HPDE6-E6E7 (cell line): Measurements from ENCODE around the gene FBXW11.

Experiments
- DNase-seq: peaks from one replicate; pipeline ENCODE4 v3.0.0; 2011; ENCODE audit warnings: missing footprints; ENCODE audit errors: extremely low spot score

FBXW11 gene

GRCh38 chr5:171841984-171842776 is 164.3 kb downstream of the FBXW11 start:
- no peak for DNase-seq

GRCh38 chr5:171840711-171841522 is 165.5 kb downstream of the FBXW11 start:
- DNase-seq = no peak

DNA sequence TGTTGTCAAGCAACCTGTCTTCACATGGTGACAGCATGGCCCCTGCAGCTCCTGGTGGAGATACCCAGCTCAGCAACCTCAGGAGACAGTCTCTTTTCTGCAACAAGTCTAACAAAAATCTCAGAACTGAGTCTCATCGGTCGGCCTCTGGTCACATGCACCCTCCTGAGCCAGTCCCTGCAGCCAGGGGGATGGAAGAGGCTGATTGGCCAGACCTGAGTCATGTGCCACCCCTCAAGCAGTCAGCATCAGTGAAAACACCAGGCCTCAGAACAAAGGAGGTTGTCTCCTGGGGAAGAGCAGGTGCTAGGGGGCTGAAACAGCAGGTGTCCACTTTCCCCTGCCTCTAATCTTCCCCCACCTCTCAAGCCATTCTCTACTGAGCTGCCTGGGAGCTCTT is 166.4 kb downstream of the FBXW11 start:
- DNase-seq = no peak

DNA sequence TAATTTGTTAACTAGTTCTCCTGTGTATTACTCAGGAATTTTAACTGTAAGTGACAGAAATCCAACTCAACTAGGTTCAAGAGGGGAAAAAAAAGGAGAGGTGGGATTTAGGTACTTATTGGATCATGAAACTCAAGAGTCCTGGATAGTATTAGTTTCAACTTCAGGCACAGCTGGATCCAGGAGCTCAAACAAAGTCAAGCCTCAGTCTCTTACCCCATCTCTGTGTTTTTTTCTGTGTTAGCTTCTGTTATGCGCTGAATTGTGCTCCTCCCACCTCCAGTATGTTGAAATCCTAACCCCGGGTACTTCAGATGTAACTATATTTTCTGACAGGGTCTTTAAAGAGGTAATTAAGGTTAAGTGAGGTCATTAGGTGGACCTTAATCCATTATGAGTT is 167.3 kb downstream of the FBXW11 start:
- DNase-seq = no peak

- no peak for DNase-seq
Observed at GRCh38 chr5:171838066-171838465, 168.4 kb downstream of the FBXW11 start.

DNA sequence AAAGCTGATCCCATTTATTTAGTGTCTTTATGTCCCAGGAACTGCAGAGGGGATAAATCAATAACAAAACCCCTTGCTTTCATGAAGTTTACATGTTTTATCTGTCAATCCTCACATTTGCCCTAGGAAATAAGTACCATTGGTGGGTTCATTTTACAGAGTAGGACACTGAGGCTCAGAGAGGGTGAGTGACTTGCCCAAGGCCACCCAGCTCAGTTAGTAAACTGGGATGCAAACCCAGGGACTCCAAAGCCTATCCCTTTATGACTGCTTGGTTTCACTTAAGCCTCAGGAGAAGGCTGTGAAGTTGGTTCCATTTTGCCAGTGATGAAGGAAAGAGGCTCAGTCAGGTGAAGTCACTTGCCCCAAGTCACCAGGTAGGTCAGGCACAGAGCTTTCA is 168.9 kb downstream of the FBXW11 start:
- no peak for DNase-seq

DNA sequence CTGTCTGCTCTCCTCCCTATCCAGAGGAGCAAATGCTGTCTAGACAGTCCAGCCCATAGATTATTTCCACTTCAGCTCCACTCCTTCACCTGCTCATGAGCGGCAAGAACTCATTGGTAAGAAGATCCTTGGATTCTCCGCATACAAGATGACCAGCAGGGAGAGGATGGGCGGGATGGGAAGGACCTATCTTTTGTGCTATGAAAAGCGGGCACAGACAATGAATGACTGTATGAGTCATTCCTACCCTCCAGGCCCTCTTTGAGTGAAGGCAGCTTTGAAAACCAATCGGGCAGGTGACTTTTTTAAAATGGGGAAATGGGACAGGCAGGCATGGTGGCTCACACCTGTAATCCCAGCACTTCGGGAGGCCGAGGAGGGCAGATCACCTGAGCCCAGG is 171.4 kb downstream of the FBXW11 start:
- no peak for DNase-seq

- no peak for DNase-seq
Observed at GRCh38 chr5:171834461-171834860, 172.0 kb downstream of the FBXW11 start.

- no peak for DNase-seq
Observed at GRCh38 chr5:171832775-171833174, 173.7 kb downstream of the FBXW11 start.

DNA sequence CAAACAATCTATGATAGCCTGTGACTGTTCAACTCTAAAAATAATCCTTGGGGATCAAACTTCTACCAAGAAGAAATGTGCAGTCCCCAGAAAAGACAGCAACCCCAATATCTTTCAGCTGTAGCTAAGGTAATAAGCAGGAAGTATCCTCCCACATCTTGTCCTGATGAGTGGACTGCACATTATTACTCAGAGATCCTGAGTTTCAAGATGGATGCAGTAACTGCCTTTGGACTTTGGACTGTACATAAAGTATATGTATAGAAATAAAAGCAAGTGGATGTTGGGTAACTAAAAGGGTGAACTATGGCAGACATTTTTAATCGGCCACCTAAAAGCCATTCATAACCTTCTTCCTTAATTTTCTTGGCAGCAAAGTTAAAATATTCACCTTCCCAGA is 175.8 kb downstream of the FBXW11 start:
- DNase-seq = no peak

DNA sequence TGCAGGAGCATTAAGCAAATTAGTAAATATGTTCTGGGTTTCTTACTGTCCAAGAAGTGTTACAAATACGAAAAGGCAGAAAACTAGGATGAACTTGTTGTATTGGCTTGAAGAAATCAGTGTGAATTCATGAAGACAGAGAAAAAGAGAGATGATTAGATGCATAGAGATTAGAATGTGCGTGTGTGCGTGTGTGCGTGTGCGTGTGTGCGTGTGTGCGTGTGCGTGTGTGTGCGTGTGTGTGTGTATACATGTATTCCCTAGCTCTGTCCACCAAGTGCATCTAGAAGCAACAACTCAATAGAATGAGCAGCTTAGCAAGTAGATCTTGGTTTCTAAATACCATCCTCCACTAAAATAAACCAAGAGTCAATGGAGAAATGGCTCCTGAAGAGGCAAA is 179.3 kb downstream of the FBXW11 start:
- DNase-seq = no peak

DNA sequence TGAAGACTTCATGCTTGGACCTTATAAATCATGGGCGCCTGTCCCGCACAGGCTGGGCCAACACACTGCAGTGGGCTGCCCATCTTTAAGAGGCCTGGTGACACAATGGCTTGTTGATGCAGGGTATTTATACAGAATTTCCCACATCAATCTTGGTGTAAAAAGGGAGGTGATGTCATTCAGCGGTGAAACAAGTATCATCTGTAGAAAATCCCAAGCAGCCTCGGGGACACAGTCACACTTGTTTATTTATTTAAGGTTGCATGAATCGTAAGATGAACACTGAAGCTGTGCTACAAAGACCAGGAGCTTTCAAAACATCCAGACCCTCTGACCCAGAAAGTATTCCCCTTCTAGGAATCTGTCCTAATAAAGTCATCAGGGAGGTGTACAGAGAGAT is 180.3 kb downstream of the FBXW11 start:
- no peak for DNase-seq

GRCh38 chr5:171825051-171825450 is 181.4 kb downstream of the FBXW11 start:
- no peak for DNase-seq

DNA sequence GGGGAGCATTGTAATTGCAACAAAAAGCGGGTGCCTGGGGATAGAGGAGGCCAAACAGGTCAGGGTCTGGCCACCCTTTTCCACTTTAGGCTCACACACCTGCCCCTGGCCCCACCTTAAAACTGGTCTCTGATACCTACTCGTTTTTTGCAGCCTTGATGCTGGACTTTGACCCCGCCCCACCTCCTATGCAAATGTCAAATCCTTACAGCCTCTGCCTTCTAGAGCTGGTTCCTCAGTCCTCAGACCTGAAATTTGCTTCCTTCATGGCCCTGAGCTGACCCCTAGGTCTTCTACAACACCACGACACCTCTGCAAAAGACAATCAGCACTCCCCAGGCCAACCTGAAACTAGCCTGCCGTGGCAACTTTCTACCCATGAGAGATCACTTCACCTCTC is 183.2 kb downstream of the FBXW11 start:
- no peak for DNase-seq

GRCh38 chr5:171821286-171821685 is 185.2 kb downstream of the FBXW11 start:
- no peak for DNase-seq

DNA sequence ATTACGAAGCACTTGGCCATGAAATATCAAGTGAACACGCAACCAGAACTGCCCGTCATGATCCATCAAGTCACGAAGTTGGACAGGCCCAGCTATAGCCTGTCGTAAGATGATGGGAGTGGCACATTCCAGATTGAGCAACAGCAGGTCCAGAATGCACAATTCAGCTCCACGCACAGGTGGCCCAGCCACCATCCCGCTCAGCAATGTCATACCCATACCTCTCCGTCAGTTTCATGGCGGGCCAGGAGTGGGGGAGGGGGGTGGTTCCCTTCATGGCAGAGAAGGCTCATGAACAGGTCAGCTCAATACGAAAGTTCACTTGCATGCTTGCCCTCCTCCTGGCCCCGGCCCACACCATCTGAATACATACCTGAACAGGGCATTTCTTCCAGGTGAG is 185.9 kb downstream of the FBXW11 start:
- no peak for DNase-seq

- no peak for DNase-seq
Observed at GRCh38 chr5:171816666-171817065, 189.8 kb downstream of the FBXW11 start.

DNA sequence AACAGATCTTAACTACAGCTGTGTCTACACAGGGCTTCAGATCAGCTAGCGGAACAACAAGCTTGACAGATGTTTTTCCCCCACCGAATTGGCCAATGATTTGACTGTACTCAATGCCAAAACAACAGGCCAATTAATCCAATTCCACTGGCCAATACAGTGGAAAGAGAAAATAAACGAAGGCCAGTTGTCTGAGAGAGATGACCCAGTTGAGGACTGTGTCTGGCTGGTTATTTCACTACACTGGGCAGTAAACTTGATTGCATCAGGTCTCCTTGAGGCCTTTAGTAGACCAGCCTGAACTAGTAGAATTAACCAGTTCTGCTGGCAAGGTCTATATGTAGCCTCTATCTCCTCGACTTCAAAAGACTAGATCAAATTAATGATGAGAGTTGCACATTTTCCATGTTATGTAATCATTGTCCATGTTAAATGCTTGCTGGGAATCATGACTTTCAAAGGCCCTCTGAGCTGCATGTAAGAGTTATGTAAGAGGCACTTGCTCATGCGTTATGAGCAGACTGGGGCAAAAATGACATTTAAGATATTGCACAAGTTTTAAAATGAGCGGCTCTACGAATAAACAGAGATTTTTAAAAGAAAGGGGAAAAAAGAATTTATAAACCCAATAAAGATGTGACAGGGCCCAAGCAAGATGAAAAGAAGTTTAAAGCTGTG is 192.5 kb downstream of the FBXW11 start:
- DNase-seq = no peak

GRCh38 chr5:171813270-171813669 is 193.2 kb downstream of the FBXW11 start:
- DNase-seq = no peak
